Mononuclear cell (primary cell): ENCODE data around the gene GPATCH4. TPM values are rescaled to one million over a fixed set of nuclear protein-coding genes. Genes with fewer than 3 reads are reported as not detected.

ENCODE experiments used
- H3K27me3 ChIP-seq: 2 replicates; pipeline ENCODE4 v1.6.0; 2011; ENCODE audit warnings: low read length, control low read depth; ENCODE audit not compliant: insufficient read depth
- H3K4me1 ChIP-seq: 2 replicates; pipeline ENCODE4 v1.5.1; 2011; ENCODE audit warnings: mild to moderate bottlenecking, low read length, control low read depth; ENCODE audit not compliant: insufficient read depth
- H3K4me3 ChIP-seq: 2 replicates; pipeline ENCODE4 v1.5.1; 2011; ENCODE audit warnings: mild to moderate bottlenecking, low read length, moderate library complexity
- H3K9me3 ChIP-seq: 2 replicates; pipeline ENCODE4 v1.5.1; 2011; ENCODE audit warnings: low read depth, mild to moderate bottlenecking, control low read depth, low read length
- total RNA-seq: library from RNA; depleted of rRNA; stranded (reverse); fragments of >200 nt; gene quantifications from one replicate; pipeline ENCODE4 v1.2.3, GENCODE V29; 2012

The GPATCH4 gene
- total RNA-seq, 1 donor = 15.0 TPM

DNA sequence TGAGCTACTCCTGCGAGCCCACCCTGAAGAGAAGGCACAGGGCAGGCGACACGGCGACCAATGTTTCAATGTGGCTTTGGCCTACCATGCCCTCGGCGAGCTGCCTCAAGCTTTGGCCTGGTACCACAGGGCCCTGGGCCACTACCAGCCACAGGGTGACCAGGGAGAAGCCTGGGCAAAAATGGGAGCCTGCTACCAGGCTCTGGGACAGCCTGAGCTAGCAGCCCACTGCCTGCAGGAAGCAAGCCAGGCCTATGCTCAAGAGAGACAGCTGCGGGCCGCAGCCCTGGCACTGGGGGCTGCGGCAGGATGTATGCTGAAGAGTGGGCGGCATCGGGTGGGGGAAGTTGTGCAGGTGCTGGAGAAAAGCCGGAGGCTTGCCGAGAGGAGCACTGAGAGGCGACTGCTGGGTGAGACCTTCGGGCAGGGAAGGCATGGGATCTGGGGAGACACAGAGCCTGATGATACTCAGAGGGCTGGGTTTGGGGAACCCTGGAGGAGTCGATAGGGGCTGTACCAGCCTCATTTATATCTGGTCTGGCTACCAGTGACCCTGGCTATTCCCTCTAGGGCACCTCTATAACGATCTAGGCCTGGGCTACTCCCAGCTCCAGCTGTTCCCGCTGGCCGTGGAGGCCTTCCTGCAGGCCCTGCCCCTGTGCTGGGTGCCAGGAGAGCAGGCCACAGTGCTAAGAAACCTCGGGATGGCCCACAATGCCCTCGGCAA, 19.5 kb downstream of the GPATCH4 start:
- Histone ChIP-seq H3K9me3 (no peaks in the 10 kb centered on the region), H3K4me3 (peak overlapping the region; percentile 37), H3K27me3 (no peaks in the 10 kb centered on the region), H3K4me1 (peaks cover 32% of the 10 kb centered on the region)

DNA sequence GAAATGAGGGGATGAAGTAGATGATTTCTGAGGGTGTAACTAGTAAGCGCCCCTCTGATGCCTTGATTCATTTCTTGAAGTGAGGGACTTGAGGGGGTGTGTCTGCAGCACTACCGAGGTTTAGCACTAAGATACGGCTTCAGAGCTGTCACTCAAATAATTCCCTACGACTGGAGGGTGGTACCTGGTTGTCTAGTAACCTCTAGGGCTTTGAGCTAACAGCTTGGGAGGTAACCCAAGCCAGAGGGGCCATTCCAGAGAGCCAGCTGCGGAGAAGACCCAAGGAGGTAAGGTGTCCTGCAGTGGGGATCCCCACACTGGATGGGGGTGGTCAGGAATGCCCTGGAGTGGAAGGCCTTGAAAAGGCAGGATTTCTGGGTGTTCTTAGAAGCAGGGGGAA, 21.8 kb downstream of the GPATCH4 start, which contains the start of gene TTC24:
Gene TTC24 (plus strand): TSS at position 252 of the 400 bp plus-strand sequence. CDS start 1,642 bp downstream, outside the sequence.
- Histone ChIP-seq H3K4me1 (peaks cover 32% of the 10 kb centered on the region), H3K9me3 (no peaks in the 10 kb centered on the region), H3K27me3 (no peaks in the 10 kb centered on the region), H3K4me3 (no peak within 1 kb of the TSS)

DNA sequence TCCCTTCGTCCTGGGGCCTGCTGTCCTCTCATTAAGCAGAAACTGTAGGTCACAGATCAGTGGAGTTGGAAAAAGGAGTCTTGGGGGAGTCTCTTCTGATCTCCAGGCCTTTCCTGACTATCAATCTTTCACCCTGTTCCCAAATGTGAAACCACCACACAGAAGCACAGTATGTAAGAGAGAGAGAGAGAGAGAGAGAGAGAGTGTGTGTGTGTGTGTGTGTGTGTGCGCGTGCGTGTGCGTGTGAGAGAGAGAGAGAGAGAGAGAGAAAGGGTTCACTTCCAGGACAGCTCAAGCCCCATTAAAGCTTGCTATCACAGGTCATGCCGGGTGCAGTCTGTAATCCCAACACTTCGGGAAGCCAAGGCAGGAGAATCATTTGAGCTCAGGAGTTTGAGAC, 23.2 kb downstream of the GPATCH4 start:
- H3K4me3 ChIP-seq = no peak overlapping the region
- H3K9me3 ChIP-seq = no peaks in the 10 kb centered on the region
- H3K27me3 ChIP-seq = no peaks in the 10 kb centered on the region

DNA sequence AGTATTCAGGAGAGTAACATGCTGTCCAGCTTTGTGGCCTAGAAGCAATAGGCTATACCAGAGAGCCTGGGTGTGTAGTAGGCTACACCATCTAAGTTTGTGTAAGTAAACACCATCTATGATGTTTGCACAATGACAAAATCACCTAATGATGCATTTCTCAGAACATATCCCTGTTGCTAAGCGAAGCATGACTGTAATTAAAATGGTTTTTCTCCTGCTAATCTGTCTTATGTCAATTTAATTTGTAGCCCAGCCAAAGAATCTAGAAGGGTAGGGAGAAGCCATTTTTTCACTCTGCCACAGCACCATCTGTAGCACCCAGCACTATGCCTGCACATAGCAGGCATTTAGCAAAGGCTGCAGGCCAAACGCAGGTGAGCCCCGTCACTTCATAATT, 23.7 kb downstream of the GPATCH4 start:
- H3K9me3 ChIP-seq = no peaks in the 10 kb centered on the region
- H3K4me1 ChIP-seq = peaks cover 16% of the 10 kb centered on the region
- H3K4me3 ChIP-seq = no peak overlapping the region
- no peaks in the 10 kb centered on the region for H3K27me3 ChIP-seq

More for the DNA sequence above, 23.2 kb downstream of the GPATCH4 start:
- peaks cover 18% of the 10 kb centered on the region for H3K4me1 ChIP-seq

DNA sequence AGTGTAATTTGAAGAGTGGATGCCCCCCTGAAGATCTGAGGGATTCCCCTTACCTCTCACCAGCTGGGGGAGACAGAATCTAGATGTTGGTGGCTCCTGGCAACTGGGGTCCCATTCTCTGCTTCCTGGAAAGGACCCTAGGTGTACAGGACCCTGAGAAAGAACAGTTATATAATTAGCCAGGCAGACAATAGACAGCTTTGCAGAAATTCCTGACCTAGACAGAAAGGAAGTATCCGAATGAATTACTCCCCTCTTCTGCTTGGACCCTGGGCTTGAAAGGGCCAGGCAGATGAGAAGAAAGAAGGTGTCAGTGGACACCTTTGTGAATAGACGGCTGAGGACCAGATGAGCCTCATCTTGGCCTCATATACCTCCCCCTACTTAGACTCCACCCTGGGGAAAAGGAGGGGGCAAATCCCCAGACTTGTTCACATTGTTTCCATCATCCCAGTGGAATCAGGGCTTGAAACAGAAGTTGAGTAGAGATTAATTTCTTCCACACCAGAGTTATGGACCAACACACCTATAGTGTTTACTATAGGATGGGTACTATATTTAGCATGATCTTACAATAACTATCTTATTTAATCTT, 27.1 kb downstream of the GPATCH4 start:
- Histone ChIP-seq H3K27me3 (peaks cover 10% of the 10 kb centered on the region), H3K9me3 (no peaks in the 10 kb centered on the region), H3K4me3 (no peak overlapping the region), H3K4me1 (peaks cover 19% of the 10 kb centered on the region)

DNA sequence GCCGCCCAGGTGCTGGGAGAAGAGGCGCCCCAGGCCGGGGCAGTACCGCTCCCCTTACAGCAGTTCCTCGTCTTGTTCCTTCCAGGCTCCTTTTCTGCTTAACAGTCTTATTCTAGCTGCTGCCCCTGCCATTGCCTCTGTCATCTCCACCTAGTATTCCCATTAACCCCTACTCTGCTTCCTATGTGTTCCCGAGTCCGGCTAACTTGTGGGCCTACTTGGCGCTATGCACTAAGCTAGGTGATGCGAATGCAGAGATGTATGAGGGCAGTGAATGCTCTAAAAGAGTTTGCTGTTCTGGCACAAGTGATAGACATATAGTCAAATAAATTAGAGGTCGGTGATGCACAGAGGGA, 28.6 kb downstream of the GPATCH4 start:
- no peaks in the 10 kb centered on the region for H3K9me3 ChIP-seq
- H3K4me3 ChIP-seq = no peak overlapping the region
- peaks cover 19% of the 10 kb centered on the region for H3K4me1 ChIP-seq
- peaks cover 10% of the 10 kb centered on the region for H3K27me3 ChIP-seq

DNA sequence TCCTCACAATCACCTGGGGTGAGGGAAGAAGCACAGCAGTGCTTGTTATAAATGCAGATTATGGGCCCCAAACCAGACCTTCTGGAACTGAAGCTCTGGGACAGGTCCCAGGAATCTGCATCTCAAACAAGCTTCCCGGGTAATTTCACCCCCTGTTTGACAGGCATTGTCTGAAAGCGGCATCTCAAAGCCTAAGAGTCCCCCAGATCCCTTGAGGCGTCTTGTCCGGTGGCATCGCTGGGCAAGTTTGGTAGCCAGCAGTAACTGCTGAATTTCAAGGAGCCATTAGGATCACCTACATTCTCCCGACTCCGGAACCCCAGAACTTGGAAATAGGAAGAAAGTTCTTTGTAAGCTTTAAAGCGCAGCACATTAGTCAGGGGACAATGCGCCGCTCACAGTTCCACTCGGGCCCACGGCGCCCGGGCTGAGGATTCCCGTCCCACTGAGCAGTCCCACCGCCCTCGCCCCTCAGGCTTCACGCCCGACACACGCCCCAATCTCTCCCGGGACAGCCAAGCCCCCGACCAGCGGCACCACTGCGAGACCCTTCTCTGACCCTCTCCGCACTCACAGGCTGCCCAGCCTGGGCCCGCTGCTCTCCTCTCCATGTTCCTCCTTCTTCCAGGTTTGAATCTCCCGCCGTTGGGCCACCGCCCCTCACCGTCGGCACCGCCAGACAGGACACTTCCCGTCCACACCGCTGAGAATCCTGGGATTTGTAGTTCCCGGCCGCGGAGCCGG, 29.2 kb downstream of the GPATCH4 start, which contains the start of gene IQGAP3:
Gene IQGAP3 (minus strand): TSS at position 647 of the 744 bp plus-strand sequence. CDS start 36 bp downstream, at position 611.
- Histone ChIP-seq H3K4me1 (peaks cover 19% of the 10 kb centered on the region), H3K9me3 (no peaks in the 10 kb centered on the region), H3K4me3 (peak within 1 kb of the TSS; percentile 10), H3K27me3 (peaks cover 10% of the 10 kb centered on the region)

DNA sequence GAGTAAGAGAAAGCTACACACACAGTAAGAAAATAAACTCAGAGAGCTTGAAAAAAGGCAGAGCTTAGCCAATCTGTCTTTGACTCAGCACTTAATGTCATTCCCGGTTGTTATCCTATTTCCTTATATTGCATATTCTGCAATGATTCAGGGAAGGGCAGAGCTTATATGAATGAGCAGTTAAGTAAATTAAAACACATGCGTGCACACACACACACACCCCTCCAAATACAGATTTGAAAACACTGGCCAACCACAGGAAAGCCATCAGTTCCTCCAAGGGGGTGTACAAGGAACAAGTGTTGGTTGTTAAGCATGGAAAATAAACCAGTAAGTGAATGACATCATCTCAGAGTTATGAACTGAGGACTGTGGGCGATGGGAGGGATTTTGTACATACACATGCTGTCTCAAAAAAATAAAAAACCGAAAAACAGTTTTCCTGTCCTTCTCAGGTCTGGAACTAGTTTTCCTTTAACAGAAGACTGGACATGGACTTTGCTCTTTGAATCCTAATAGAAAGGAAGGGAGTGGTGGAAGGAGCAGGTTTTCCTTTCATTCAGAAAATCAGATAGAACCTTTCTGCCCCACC, 29.9 kb downstream of the GPATCH4 start:
- no peaks in the 10 kb centered on the region for H3K9me3 ChIP-seq
- H3K4me3 ChIP-seq = no peak overlapping the region

DNA sequence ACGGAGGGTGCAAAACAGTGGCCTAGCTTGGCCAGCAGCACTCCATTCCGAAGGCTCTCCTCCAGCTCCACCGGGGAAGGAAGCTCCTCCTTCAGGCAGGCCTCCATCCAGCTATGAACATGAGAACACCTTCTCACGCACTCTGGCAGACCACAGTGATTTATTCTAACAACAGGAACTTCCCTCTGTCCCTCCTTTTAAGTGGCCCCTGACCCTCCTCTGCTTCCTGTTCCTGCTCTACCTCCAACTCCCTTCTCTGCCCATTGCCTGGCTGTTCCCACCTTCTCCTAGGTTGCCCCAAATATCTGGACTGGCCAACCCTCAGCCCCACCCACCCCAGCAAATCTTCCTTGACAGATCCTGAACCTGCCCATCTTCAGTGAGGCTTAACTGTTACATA, 34.8 kb downstream of the GPATCH4 start:
- no peaks in the 10 kb centered on the region for H3K9me3 ChIP-seq
- H3K4me3 ChIP-seq = no peak overlapping the region
- H3K4me1 ChIP-seq = peaks cover 6% of the 10 kb centered on the region
- peaks cover 6% of the 10 kb centered on the region for H3K27me3 ChIP-seq

More for the DNA sequence above, 29.9 kb downstream of the GPATCH4 start:
- H3K4me1 ChIP-seq = peaks cover 19% of the 10 kb centered on the region
- H3K27me3 ChIP-seq = peaks cover 10% of the 10 kb centered on the region

DNA sequence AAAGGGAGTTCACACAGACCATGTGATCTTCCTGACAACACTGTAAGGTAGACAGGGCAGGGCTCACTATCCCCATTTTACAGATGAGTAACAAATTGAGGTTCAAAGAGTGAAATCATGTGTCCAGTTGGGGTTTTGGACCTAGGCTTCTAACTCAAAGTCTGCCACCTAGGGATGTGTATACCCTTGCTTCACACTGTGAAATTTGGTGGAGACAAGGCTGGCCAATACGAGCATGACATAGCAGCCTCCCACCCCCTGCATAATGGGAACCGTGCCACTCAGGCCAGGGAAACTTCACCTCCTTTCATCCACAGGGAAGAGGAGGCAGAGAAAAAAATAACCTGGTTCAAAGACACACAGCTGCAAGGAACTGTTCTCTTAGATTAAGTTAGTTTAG, 35.8 kb downstream of the GPATCH4 start:
- Histone ChIP-seq H3K27me3 (no peaks in the 10 kb centered on the region), H3K4me3 (no peak overlapping the region), H3K4me1 (no peaks in the 10 kb centered on the region), H3K9me3 (no peaks in the 10 kb centered on the region)

DNA sequence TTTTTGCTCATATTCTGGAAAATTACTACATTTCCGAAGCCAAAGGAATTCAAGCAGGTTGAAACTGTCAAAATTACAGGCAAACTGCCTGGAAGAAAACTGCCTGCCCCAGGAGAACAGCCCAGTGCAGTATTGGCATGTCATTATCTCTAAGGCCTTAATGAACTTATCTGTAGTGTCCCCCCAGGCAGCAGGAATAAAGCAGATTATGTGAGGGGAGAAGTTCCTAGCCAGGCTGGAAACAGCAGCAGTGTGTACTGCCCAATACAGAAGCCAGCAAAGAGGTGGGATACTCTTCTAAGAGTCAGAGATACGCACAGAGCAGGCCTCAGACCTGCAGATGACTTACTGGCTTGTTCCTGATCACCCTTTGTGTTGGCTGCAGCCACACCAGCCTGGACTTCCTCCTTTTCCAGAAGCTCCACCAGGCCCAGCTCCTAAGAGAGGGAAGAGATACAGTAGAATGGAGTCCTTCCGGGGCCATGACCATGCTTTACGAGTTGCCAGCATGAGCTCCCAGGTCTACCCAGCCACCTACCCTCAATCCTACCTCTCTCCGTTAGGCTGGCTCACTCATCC, 40.6 kb downstream of the GPATCH4 start:
- H3K27me3 ChIP-seq = no peaks in the 10 kb centered on the region
- no peaks in the 10 kb centered on the region for H3K9me3 ChIP-seq
- no peaks in the 10 kb centered on the region for H3K4me1 ChIP-seq
- no peak overlapping the region for H3K4me3 ChIP-seq

DNA sequence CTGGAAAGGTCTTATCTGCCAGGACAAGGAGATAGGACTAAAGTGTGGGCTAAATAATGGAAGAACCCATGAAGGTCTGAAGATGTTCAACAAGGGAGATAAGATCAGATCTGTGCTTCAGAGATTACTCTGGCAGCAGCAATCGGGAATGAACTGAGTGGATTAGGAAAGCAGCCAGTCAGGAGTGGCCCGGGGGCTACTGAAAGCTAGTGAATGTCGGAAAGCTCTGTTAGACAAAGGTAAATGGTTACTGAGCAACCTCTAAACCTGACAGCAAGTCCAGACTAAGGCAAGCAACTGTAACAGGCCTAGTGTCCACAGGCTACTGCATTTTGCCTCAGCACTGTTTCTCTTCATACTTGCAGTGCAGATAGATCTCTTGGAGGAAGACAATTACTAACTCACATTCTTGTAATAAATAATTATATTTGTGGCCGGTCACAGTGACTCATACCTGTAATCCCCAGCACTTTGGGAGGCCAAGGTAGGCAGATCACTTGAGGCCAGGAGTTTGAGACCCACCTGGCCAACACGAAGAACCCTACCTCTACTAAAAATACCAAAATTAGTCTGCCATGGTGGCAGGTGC, 41.4 kb downstream of the GPATCH4 start:
- Histone ChIP-seq H3K4me3 (no peak overlapping the region), H3K4me1 (peaks cover 4% of the 10 kb centered on the region), H3K9me3 (no peaks in the 10 kb centered on the region), H3K27me3 (no peaks in the 10 kb centered on the region)

DNA sequence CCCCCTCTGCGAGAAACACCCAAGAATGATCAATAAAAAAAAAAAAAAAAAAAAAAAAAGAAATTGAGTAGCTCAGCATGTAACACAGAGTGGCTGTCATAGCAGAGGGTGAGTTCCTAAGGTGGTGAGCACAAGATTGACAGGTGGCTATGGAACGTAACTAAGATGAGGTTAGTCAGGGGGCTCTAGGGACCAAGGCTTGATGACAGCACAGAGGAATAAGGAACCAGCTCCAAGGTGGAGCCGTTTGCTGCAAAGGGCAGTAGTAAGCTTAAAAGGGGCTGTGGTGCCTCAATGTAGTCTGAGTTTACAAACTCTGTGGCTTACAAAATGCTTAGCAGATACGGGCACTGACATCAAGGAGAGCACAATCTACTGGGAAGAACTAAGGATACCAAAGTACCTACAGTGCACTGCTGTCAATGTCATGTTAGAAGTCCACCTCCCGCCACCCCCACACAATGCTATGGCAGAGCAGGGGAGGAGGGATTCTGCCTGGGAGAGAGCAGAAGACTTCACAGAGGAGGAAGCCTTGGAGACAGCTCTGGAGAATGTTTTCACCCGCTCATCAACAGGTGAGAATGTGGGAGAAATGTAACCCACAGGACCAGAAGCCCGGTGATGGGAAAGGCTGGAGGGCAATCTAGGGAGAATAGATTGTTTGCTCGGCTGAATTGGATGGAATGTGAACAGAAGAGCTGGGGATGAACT, 42.0 kb downstream of the GPATCH4 start:
- Histone ChIP-seq H3K9me3 (no peaks in the 10 kb centered on the region), H3K4me1 (peaks cover 11% of the 10 kb centered on the region), H3K27me3 (no peaks in the 10 kb centered on the region), H3K4me3 (no peak overlapping the region)

DNA sequence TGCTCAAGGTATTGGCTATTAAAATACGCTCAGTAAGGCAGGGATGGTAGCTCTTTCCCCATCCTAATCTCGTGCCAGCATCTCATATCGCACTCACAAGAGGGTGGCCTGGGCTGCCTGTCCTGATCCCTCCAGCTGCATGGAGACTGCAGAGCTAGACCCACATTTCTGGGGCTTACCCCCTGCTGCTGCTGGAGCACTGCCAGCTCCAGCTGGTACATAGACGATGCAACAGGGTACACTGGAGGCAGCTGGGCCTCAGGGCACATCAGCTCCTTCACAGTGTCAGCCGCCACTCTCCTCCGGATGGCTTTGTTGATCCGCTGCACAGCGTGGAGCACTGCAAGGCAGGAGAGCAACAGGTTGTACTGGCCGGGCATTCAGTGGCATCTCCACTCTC, 44.9 kb downstream of the GPATCH4 start:
- H3K9me3 ChIP-seq = no peaks in the 10 kb centered on the region
- no peaks in the 10 kb centered on the region for H3K27me3 ChIP-seq
- peaks cover 40% of the 10 kb centered on the region for H3K4me1 ChIP-seq
- no peak overlapping the region for H3K4me3 ChIP-seq
